ENCODE measurements around the gene TMEM135.
A peak's percentile ranks its signal among the peaks of the same experiment; 100 is the strongest.

TMEM135 gene

GRCh38 chr11:87292598-87292997 is 254.9 kb downstream of the TMEM135 start:
- no peak overlapping the region for H3K4me3 ChIP-seq (ENCODE audit: control insufficient read depth, low read depth, low read length)
- TF ChIP-seq, protein P1, sequence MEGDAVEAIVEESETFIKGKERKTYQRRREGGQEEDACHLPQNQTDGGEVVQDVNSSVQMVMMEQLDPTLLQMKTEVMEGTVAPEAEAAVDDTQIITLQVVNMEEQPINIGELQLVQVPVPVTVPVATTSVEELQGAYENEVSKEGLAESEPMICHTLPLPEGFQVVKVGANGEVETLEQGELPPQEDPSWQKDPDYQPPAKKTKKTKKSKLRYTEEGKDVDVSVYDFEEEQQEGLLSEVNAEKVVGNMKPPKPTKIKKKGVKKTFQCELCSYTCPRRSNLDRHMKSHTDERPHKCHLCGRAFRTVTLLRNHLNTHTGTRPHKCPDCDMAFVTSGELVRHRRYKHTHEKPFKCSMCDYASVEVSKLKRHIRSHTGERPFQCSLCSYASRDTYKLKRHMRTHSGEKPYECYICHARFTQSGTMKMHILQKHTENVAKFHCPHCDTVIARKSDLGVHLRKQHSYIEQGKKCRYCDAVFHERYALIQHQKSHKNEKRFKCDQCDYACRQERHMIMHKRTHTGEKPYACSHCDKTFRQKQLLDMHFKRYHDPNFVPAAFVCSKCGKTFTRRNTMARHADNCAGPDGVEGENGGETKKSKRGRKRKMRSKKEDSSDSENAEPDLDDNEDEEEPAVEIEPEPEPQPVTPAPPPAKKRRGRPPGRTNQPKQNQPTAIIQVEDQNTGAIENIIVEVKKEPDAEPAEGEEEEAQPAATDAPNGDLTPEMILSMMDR (conservative IDR thresholded peaks at IDR 0.05; ENCODE audit: control insufficient read depth, insufficient read depth, low read depth, low read length): no peak
- no peak for DNase-seq (ENCODE audit: low read depth)

- TF ChIP-seq, protein P1 (conservative IDR thresholded peaks at IDR 0.05; ENCODE audit: control insufficient read depth, insufficient read depth, low read depth, low read length): no peak
- DNase-seq (ENCODE audit: low read depth): no peak
- no peak overlapping the region for H3K4me3 ChIP-seq (ENCODE audit: control insufficient read depth, low read depth, low read length)
Measured at GRCh38 chr11:87295237-87295636, 257.5 kb downstream of the TMEM135 start.

GRCh38 chr11:87296627-87297026 is 258.9 kb downstream of the TMEM135 start:
- TF ChIP-seq, protein P1 (conservative IDR thresholded peaks at IDR 0.05; ENCODE audit: control insufficient read depth, insufficient read depth, low read depth, low read length): no peak
- DNase-seq (ENCODE audit: low read depth): no peak
- H3K4me3 ChIP-seq (ENCODE audit: control insufficient read depth, low read depth, low read length): no peak overlapping the region

DNA sequence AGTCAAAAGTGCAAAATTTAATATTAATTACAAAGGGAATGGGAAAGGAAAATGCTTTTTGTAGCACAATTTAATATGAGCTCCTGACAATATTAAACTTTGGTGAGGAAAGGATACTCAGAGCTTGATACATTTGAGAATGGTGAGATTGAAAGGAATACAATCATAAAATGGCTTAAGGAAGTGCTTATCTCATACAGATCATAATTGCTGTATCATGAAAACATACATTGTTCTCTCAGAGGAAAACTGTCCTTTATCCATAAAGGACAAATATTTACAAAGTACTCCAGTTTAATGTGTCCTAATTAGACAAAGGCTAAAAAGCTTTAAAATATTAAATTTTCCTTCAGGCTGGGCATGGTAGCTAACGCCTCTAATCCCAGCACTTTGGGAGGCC is 260.4 kb downstream of the TMEM135 start:
- DNase-seq (ENCODE audit: low read depth): no peak
- no peak overlapping the region for H3K4me3 ChIP-seq (ENCODE audit: control insufficient read depth, low read depth, low read length)
- TF ChIP-seq, protein P1 (conservative IDR thresholded peaks at IDR 0.05; ENCODE audit: control insufficient read depth, insufficient read depth, low read depth, low read length): no peak

- TF ChIP-seq, protein P1 (conservative IDR thresholded peaks at IDR 0.05; ENCODE audit: control insufficient read depth, insufficient read depth, low read depth, low read length): no peak
- DNase-seq (ENCODE audit: low read depth): no peak
- no peak overlapping the region for H3K4me3 ChIP-seq (ENCODE audit: control insufficient read depth, low read depth, low read length)
Measured at GRCh38 chr11:87299041-87299481, 261.3 kb downstream of the TMEM135 start.

DNA sequence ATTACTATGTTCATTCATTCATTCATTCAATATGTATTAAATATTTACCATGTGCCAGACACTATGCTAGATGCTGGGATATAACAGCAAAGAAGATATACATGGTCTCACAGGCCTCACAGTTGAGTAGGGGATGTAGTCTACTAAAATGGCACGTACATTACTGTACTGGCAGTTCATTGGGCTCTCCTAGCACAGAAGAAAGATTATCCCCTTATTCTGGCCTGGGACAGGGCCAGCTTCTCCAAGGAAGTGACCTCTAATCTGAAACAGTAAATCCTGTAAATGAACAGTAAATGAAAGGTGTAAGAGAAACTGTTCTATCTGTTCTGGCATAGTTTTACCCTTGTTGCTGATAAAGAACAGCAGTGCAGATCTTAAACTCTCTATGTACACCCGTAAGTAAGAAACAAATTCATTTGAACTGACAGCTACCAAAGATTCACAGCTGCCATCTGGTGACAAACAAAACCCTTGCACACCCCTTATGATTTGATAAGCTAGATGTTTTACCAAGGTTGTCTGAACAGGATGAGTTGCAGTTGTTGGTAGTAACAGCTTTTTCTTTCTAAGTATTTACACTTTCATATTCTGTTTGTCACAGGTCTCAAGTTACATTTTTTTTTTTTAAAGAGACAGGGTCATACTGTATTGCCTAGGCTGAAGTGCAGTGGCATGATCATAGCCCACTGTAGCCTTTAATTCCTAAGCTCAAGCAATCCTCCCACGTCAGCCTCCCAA is 263.1 kb downstream of the TMEM135 start:
- peak; percentile 10 for DNase-seq (ENCODE audit: low read depth)
- H3K4me3 ChIP-seq (ENCODE audit: control insufficient read depth, low read depth, low read length): no peak overlapping the region
- TF ChIP-seq, protein P1 (conservative IDR thresholded peaks at IDR 0.05; ENCODE audit: control insufficient read depth, insufficient read depth, low read depth, low read length): no peak

Data from fibroblast of mammary gland (primary cell).